ENCODE data around the gene KLHL17.

Gene KLHL17

DNA sequence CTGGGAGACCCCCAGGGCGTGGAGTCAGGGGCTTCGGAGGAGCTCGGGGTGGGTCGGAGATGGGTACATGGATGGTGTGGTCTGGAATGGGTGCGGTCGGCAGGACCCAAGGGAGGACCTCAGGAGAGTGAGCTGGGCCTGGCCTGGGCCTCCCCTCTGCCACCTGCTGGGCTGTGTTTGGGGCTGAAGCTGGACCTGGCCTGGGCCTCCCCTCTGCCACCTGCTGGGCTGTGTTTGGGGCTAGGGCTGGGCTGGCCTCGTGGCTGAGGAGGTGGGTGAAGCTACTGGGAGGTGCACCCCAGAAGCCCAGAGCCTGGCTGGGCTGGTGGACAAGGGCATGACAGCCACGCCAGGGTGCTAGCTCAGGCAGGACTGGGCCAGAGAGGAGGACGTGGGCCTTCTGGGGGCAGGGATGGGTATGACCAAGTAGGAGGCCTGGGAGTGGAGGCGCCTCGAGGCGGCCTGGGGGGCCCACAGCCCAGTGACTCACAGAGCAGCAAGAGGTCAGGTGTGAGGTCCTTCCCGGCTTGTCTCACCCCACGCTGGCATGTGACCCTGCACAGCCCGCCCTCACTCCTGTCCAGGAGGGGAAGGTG, 22.2 kb upstream of the KLHL17 start:
- Histone ChIP-seq H3K27ac (ENCODE audit: low read depth, low read length, severe bottlenecking) (no peak overlapping the region), H3K9me3 (ENCODE audit: control insufficient read depth, low read length) (no peaks in the 10 kb centered on the region), H3K36me3 (ENCODE audit: control insufficient read depth, insufficient read depth, low read length) (no peaks in the 10 kb centered on the region), H3K4me3 (ENCODE audit: extremely low read depth, insufficient read depth, low read length, poor library complexity, severe bottlenecking) (no peak overlapping the region), H3K4me1 (ENCODE audit: control insufficient read depth, insufficient read depth, low read length, poor library complexity, severe bottlenecking) (peaks cover 33% of the 10 kb centered on the region)
- 74 to 76% methylated on average over 9 to 15 of the region's 15 CpGs for WGBS, 2 experiments (ENCODE audit: insufficient coverage in 2 of 2)

DNA sequence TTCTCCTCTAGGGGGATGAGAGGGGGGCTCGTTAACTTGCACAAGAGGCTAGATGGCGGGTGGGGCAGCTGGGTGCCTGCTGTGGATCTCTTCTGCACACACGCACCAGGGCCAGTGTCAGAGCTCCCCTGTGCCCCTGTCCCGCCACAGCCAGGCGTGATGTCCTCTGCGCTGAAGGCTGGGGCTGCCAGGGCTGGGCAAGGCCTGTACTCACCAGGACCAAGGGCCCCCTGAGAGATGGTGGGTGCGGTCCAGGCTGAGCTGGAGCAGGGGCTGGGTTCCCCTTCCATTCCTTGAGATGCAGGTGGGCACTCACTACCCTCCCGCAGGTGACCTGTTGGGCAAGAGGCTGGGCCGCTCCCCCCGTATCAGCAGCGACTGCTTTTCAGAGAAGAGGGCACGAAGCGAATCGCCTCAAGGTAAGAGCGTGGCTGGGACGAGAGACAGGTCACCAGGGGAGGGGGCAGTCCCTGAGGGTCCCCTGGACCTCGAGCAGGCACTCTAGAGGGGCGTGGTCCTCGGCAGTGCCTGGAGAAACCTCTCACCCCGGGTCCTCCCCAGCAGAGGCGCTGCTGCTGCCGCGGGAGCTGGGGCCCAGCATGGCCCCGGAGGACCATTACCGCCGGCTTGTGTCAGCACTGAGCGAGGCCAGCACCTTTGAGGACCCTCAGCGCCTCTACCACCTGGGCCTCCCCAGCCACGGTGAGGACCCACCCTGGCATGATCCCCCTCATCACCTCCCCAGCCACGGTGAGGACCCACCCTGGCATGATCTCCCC, 21.5 kb upstream of the KLHL17 start:
- Histone ChIP-seq H3K4me1 (ENCODE audit: control insufficient read depth, insufficient read depth, low read length, poor library complexity, severe bottlenecking) (peaks cover 30% of the 10 kb centered on the region), H3K36me3 (ENCODE audit: control insufficient read depth, insufficient read depth, low read length) (peaks cover 2% of the 10 kb centered on the region), H3K4me3 (ENCODE audit: extremely low read depth, insufficient read depth, low read length, poor library complexity, severe bottlenecking) (no peak overlapping the region), H3K27ac (ENCODE audit: low read depth, low read length, severe bottlenecking) (no peak overlapping the region), H3K9me3 (ENCODE audit: control insufficient read depth, low read length) (no peaks in the 10 kb centered on the region)
- WGBS, 2 experiments (ENCODE audit: insufficient coverage in 2 of 2): 44 to 47% methylated on average over 26 to 29 of the region's 30 CpGs

DNA sequence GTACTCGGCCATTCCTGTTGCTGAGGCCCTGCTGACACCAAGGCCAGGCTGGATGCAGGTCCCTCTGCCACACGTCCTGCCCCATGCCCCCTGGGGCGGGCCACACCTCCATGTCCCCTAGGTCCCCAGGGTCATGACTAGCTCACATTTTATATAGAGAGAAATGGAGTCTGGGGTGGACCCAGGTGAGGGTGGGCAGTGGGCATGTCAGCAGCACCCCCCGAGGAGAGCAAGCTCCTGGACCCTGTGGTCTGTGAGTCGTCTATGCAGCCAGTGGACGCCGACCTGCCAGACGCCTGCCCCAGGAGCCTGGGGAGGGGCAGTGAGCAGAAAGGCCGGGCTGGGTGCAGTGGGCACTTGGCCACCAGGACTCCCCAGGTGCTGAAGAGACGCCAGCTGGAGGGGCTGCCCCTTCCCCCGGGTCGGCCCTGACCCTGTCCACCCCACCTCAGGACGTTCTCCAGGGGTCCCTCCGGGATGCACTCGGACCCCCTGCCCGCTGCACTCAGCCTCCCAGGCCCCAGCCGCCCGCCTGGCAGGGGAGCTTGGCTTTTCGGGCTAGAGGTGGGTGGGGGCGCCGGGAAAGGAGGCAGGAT, 20.8 kb upstream of the KLHL17 start:
- no peak overlapping the region for H3K4me3 ChIP-seq (ENCODE audit: extremely low read depth, insufficient read depth, low read length, poor library complexity, severe bottlenecking)
- peaks cover 30% of the 10 kb centered on the region for H3K4me1 ChIP-seq (ENCODE audit: control insufficient read depth, insufficient read depth, low read length, poor library complexity, severe bottlenecking)
- WGBS, 2 experiments (ENCODE audit: insufficient coverage in 2 of 2): 8 to 23% methylated on average over 8 to 15 of the region's 21 CpGs
- peaks cover 5% of the 10 kb centered on the region for H3K36me3 ChIP-seq (ENCODE audit: control insufficient read depth, insufficient read depth, low read length)
- H3K9me3 ChIP-seq (ENCODE audit: control insufficient read depth, low read length): no peaks in the 10 kb centered on the region
- H3K27ac ChIP-seq (ENCODE audit: low read depth, low read length, severe bottlenecking): no peak overlapping the region

DNA sequence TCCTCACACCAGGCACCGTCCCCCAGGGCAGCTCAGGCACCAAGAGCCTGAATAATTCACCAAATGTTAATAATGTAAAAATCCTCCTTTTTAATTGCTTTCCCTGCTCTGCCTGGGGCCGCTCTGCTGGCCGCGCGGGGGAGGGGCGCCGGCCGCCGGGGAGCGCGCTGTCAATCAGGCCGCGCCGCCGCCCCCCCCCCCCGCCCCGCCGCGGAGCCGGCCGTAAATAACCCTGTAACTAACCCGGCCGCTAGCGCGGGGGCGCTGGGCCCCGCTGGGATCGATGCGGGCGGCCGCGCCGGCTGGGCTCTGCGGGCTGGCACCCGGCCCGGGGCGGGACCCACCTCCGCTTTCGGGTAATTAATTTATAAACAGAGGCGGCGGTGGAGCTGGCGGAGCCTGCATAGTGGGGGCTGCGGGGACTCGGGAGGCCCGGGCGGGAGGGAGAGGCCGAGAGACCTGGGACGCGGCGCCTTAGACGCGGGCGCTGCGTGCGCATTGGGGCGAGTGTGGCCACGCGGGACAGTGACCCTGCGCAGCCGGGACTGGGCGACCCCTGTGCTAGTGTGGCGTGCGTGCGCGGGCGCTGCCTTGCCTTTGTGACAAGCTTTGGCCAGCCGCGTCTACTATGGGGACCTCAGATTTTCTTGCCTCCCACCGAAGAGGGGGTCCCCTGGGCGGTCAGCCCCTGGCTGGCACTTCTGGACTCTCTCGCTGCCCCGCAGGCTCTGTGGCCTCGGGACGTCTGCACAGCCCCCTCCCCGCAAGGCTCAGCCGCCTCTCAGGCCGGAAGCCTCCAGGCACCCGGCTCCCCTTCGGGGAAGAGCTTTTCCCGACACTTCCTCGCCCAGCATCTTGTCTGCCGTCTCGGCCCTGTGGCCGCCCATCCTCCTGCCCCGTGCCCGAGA, 20.0 kb upstream of the KLHL17 start:
- Histone ChIP-seq H3K27ac (ENCODE audit: low read depth, low read length, severe bottlenecking) (peak overlapping the region; percentile 6), H3K9me3 (ENCODE audit: control insufficient read depth, low read length) (no peaks in the 10 kb centered on the region), H3K4me3 (ENCODE audit: extremely low read depth, insufficient read depth, low read length, poor library complexity, severe bottlenecking) (peak overlapping the region; percentile 40), H3K4me1 (ENCODE audit: control insufficient read depth, insufficient read depth, low read length, poor library complexity, severe bottlenecking) (peaks cover 25% of the 10 kb centered on the region), H3K36me3 (ENCODE audit: control insufficient read depth, insufficient read depth, low read length) (peaks cover 11% of the 10 kb centered on the region)
- WGBS, 2 experiments (ENCODE audit: insufficient coverage in 2 of 2): 1 to 2% methylated on average over 48 to 59 of the region's 86 CpGs

DNA sequence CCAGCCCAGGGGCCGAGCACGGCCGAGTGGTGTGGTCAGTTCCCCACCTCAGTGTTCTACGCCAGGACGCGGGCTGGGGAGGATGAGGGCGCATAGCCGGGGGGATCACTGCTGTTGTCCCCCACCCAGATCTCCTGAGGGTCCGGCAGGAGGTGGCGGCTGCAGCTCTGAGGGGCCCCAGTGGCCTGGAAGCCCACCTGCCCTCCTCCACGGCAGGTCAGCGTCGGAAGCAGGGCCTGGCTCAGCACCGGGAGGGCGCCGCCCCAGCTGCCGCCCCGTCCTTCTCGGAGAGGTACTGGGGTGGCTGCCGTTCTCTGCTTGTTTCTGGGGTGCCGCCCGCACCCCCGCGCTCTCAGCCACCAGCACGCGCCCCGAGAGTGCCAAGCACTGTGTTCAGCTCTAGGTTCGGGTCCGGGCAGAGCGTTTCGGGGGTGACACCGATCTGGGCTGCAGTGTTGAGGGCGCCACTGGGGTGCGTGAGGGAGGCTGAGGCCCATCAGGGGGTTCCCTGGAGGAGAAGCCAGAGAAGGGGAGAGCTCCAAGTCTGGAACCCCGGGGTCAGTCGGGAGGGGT, 19.3 kb upstream of the KLHL17 start:
- peaks cover 19% of the 10 kb centered on the region for H3K36me3 ChIP-seq (ENCODE audit: control insufficient read depth, insufficient read depth, low read length)
- WGBS, 2 experiments (ENCODE audit: insufficient coverage in 2 of 2): 5 to 10% methylated on average over 30 to 35 of the region's 36 CpGs
- H3K4me3 ChIP-seq (ENCODE audit: extremely low read depth, insufficient read depth, low read length, poor library complexity, severe bottlenecking): peak overlapping the region; percentile 40
- peaks cover 21% of the 10 kb centered on the region for H3K4me1 ChIP-seq (ENCODE audit: control insufficient read depth, insufficient read depth, low read length, poor library complexity, severe bottlenecking)
- H3K9me3 ChIP-seq (ENCODE audit: control insufficient read depth, low read length): no peaks in the 10 kb centered on the region
- peak overlapping the region; percentile 23 for H3K27ac ChIP-seq (ENCODE audit: low read depth, low read length, severe bottlenecking)

DNA sequence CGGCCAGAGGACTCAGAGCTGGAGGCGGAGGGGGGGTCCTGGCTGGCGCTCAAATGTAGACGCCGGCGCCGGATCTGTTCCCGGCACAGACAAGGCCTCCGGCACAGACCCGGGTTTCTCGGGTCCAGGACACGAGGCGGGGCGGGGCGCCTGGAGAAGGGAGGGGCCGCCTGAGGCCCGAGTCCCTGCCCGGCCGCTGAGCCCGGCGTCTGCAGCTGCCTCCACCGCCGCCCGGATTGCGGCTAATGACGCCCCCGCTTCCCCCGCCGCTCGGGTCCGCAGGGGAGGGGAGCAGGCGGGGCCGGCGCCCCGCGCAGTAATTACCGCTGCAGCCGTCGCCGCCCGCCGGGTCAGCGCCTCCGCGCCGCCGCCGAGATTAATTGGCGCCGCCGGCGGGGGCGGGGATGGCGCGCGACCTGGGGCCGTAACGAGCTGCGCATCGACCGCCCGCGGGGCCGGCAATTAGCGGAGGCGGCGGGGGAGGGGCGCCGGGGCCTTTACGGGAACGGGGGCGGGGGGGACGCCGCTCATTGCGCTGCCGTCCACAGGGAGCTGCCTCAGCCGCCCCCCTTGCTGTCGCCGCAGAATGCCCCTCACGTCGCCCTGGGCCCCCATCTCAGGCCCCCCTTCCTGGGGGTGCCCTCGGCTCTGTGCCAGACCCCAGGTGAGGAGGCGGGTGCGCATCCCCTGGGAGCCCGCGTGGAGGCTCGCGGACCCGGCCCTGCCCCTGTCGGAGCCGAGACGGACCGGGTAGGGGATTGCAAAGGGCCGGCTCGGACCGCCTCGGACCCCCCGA, 18.6 kb upstream of the KLHL17 start:
- WGBS, 2 experiments (ENCODE audit: insufficient coverage in 2 of 2): 0% methylated on average over 48 to 74 of the region's 98 CpGs
- peaks cover 21% of the 10 kb centered on the region for H3K4me1 ChIP-seq (ENCODE audit: control insufficient read depth, insufficient read depth, low read length, poor library complexity, severe bottlenecking)
- H3K27ac ChIP-seq (ENCODE audit: low read depth, low read length, severe bottlenecking): no peak overlapping the region
- H3K36me3 ChIP-seq (ENCODE audit: control insufficient read depth, insufficient read depth, low read length): peaks cover 25% of the 10 kb centered on the region
- no peaks in the 10 kb centered on the region for H3K9me3 ChIP-seq (ENCODE audit: control insufficient read depth, low read length)
- H3K4me3 ChIP-seq (ENCODE audit: extremely low read depth, insufficient read depth, low read length, poor library complexity, severe bottlenecking): peak overlapping the region; percentile 40

DNA sequence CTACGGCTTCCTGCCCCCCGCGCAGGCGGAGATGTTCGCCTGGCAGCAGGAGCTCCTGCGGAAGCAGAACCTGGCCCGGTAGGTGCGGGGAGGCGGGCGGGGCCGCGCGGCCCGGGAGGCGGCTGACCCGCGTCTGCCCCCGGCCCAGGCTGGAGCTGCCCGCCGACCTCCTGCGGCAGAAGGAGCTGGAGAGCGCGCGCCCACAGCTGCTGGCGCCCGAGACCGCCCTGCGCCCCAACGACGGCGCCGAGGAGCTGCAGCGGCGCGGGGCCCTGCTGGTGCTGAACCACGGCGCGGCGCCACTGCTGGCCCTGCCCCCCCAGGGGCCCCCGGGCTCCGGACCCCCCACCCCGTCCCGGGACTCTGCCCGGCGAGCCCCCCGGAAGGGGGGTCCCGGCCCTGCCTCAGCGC, 18.0 kb upstream of the KLHL17 start:
- WGBS, 2 experiments (ENCODE audit: insufficient coverage in 2 of 2): 1 to 2% methylated on average over 18 to 37 of the region's 48 CpGs
- peak overlapping the region; percentile 40 for H3K4me3 ChIP-seq (ENCODE audit: extremely low read depth, insufficient read depth, low read length, poor library complexity, severe bottlenecking)
- H3K9me3 ChIP-seq (ENCODE audit: control insufficient read depth, low read length): no peaks in the 10 kb centered on the region
- peaks cover 21% of the 10 kb centered on the region for H3K4me1 ChIP-seq (ENCODE audit: control insufficient read depth, insufficient read depth, low read length, poor library complexity, severe bottlenecking)
- H3K36me3 ChIP-seq (ENCODE audit: control insufficient read depth, insufficient read depth, low read length): peaks cover 31% of the 10 kb centered on the region
- no peak overlapping the region for H3K27ac ChIP-seq (ENCODE audit: low read depth, low read length, severe bottlenecking)

DNA sequence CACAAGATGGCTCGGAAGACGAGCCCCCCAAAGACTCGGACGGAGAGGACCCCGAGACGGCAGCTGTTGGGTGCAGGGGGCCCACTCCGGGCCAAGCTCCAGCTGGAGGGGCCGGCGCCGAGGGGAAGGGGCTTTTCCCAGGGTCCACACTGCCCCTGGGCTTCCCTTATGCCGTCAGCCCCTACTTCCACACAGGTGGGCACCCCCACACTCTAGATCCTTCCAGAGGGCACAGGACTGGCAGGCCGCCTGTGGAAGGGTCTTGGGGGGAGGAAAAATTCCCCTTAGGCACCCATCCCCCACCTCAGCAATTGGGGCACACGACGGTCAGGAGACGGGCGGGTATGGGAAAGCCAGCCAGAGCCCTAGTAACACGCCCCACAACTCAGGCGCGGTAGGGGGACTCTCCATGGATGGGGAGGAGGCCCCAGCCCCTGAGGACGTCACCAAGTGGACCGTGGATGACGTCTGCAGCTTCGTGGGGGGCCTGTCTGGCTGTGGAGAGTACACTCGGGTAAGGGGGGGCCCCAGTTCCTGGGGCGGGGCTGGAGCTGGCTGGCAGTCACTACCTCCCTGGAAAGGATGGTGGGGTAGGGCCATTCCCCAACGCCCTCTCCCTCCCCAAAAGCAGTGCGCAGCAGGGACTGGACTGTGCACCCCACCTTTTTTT, 17.4 kb upstream of the KLHL17 start:
- Histone ChIP-seq H3K27ac (ENCODE audit: low read depth, low read length, severe bottlenecking) (peak overlapping the region; percentile 10), H3K36me3 (ENCODE audit: control insufficient read depth, insufficient read depth, low read length) (peaks cover 36% of the 10 kb centered on the region), H3K9me3 (ENCODE audit: control insufficient read depth, low read length) (no peaks in the 10 kb centered on the region), H3K4me3 (ENCODE audit: extremely low read depth, insufficient read depth, low read length, poor library complexity, severe bottlenecking) (peak overlapping the region; percentile 40), H3K4me1 (ENCODE audit: control insufficient read depth, insufficient read depth, low read length, poor library complexity, severe bottlenecking) (peaks cover 21% of the 10 kb centered on the region)
- WGBS, 2 experiments (ENCODE audit: insufficient coverage in 2 of 2): 19 to 33% methylated on average over 10 to 14 of the region's 27 CpGs

DNA sequence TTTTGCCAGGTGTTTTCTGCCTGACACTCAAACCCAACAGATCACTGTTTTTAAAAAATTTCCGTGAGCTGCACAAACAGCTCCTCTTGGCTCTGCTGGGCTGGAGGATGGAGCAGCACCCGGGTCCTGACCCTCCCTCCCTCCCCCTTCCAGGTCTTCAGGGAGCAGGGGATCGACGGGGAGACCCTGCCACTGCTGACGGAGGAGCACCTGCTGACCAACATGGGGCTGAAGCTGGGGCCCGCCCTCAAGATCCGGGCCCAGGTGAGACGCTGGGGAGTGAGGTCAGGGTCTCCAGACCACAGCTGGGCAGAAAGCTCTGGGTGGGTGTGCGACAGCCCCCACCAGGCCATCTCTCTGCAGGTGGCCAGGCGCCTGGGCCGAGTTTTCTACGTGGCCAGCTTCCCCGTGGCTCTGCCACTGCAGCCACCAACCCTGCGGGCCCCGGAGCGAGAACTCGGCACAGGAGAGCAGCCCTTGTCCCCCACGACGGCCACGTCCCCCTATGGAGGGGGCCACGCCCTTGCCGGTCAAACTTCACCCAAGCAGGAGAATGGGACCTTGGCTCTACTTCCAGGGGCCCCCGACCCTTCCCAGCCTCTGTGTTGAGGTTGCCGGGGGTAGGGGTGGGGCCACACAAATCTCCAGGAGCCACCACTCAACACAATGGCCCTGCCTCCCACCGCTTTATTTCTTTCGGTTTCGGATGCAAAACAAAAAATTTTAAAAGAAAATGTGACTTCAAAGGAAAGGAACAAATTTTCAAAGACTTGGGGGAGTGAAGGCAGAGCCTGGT, 16.6 kb upstream of the KLHL17 start:
- H3K4me3 ChIP-seq (ENCODE audit: extremely low read depth, insufficient read depth, low read length, poor library complexity, severe bottlenecking): no peak overlapping the region
- peak overlapping the region; percentile 29 for H3K27ac ChIP-seq (ENCODE audit: low read depth, low read length, severe bottlenecking)
- peaks cover 44% of the 10 kb centered on the region for H3K36me3 ChIP-seq (ENCODE audit: control insufficient read depth, insufficient read depth, low read length)
- WGBS, 2 experiments (ENCODE audit: insufficient coverage in 2 of 2): 84 to 85% methylated on average over 17 to 22 of the region's 27 CpGs
- peaks cover 19% of the 10 kb centered on the region for H3K4me1 ChIP-seq (ENCODE audit: control insufficient read depth, insufficient read depth, low read length, poor library complexity, severe bottlenecking)
- no peaks in the 10 kb centered on the region for H3K9me3 ChIP-seq (ENCODE audit: control insufficient read depth, low read length)

Measured in mesodermal cell (in vitro differentiated cells).